ENCODE measurements around the gene MSH3.

DNA sequence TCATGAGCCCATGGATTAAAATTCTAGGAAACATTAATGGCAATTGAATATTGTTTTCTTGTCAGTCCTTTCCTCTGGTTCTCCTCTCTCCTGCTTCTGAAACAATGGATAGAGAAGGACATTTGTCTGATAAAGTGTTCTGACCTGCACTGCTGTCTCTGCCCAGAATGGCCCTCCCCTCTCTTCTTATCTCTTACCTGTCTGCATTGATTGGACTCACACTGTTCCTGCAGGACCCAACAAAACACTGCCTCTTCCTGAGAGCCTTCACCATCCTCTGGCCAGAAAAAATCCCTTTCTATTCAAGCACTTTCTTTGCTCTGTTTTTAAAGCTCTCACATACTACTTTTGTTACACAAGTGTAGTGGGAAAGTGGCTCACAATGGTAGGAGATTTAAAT lies 144.2 kb downstream of the MSH3 start:
- TF ChIP-seq, protein P1, sequence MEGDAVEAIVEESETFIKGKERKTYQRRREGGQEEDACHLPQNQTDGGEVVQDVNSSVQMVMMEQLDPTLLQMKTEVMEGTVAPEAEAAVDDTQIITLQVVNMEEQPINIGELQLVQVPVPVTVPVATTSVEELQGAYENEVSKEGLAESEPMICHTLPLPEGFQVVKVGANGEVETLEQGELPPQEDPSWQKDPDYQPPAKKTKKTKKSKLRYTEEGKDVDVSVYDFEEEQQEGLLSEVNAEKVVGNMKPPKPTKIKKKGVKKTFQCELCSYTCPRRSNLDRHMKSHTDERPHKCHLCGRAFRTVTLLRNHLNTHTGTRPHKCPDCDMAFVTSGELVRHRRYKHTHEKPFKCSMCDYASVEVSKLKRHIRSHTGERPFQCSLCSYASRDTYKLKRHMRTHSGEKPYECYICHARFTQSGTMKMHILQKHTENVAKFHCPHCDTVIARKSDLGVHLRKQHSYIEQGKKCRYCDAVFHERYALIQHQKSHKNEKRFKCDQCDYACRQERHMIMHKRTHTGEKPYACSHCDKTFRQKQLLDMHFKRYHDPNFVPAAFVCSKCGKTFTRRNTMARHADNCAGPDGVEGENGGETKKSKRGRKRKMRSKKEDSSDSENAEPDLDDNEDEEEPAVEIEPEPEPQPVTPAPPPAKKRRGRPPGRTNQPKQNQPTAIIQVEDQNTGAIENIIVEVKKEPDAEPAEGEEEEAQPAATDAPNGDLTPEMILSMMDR (tag by site-specific recombination; IDR thresholded peaks at IDR 0.05): no peak
- TF ChIP-seq ZNF629 (tag by site-specific recombination; IDR thresholded peaks at IDR 0.05) (no peak), MEIS1 (CRISPR knock-in tag; IDR thresholded peaks at IDR 0.05; ENCODE audit: borderline replicate concordance) (no peak), ZFP37 (tag by site-specific recombination; IDR thresholded peaks at IDR 0.05) (no peak)

All from HEK293 (cell line).